ENCODE data around the gene RTP3.

RTP3 gene

GRCh38 chr3:46497556-46498265 is at the start of gene RTP3:
RTP3 (plus strand) TSS chr3:46497976; CDS start chr3:46498063, 87 bp downstream.
- DNase-seq (ENCODE audit: low spot score): no peak

- DNase-seq (ENCODE audit: low spot score): no peak
These were observed 49.1 kb upstream of the RTP3 start for GRCh38 chr3:46448721-46449120.

GRCh38 chr3:46449755-46450552 is 47.8 kb upstream of the RTP3 start:
- peak; percentile 63 for DNase-seq (ENCODE audit: low spot score)

GRCh38 chr3:46453526-46454208 is 44.1 kb upstream of the RTP3 start:
- DNase-seq (ENCODE audit: low spot score): no peak

GRCh38 chr3:46454209-46454595 is 43.6 kb upstream of the RTP3 start:
- no peak for DNase-seq (ENCODE audit: low spot score)

GRCh38 chr3:46454606-46455005 is 43.2 kb upstream of the RTP3 start:
- DNase-seq (ENCODE audit: low spot score): no peak

- DNase-seq (ENCODE audit: low spot score): no peak
These were observed 42.3 kb upstream of the RTP3 start for GRCh38 chr3:46455231-46456115.

- DNase-seq (ENCODE audit: low spot score): no peak
These were observed 41.7 kb upstream of the RTP3 start for GRCh38 chr3:46456118-46456517.

- DNase-seq (ENCODE audit: low spot score): no peak
These were observed 37.7 kb upstream of the RTP3 start for GRCh38 chr3:46460051-46460450.

GRCh38 chr3:46462111-46462510 is 35.7 kb upstream of the RTP3 start:
- DNase-seq (ENCODE audit: low spot score): no peak

- no peak for DNase-seq (ENCODE audit: low spot score)
These were observed 35.3 kb upstream of the RTP3 start for GRCh38 chr3:46462511-46462910.

GRCh38 chr3:46463120-46463867 is 34.5 kb upstream of the RTP3 start:
- DNase-seq (ENCODE audit: low spot score): no peak

- DNase-seq (ENCODE audit: low spot score): no peak
These were observed 33.9 kb upstream of the RTP3 start for GRCh38 chr3:46463868-46464241.

- DNase-seq (ENCODE audit: low spot score): no peak
These were observed 33.2 kb upstream of the RTP3 start, which contains the start of gene LTF for GRCh38 chr3:46464326-46465195. LTF (minus strand) TSS chr3:46464905; CDS start chr3:46464867, 38 bp downstream.

- no peak for DNase-seq (ENCODE audit: low spot score)
These were observed 32.6 kb upstream of the RTP3 start for GRCh38 chr3:46465196-46465520.

- DNase-seq (ENCODE audit: low spot score): no peak
These were observed 31.5 kb upstream of the RTP3 start for GRCh38 chr3:46466273-46466672.

- no peak for DNase-seq (ENCODE audit: low spot score)
These were observed 30.8 kb upstream of the RTP3 start for GRCh38 chr3:46466871-46467403.

GRCh38 chr3:46467562-46467961 is 30.2 kb upstream of the RTP3 start:
- DNase-seq (ENCODE audit: low spot score): no peak

GRCh38 chr3:46468753-46469600 is 28.8 kb upstream of the RTP3 start:
- no peak for DNase-seq (ENCODE audit: low spot score)

All from AG20443 (cell line).